Suppressor macrophage treated with lipopolysaccharide for 4 hours (primary cell): Measurements from ENCODE around the gene NUP98.
A peak's percentile ranks its signal among the peaks of the same experiment; 100 is the strongest.
"Not testable (repeated sequence)": the region's sequence is repeated elsewhere in the genome, so short reads cannot be mapped to it uniquely, and the experiment has no call there.

Experiments used
- DNase-seq: peaks from one replicate; pipeline ENCODE4 v3.0.0-alpha.2; 2020

NUP98 gene

DNA sequence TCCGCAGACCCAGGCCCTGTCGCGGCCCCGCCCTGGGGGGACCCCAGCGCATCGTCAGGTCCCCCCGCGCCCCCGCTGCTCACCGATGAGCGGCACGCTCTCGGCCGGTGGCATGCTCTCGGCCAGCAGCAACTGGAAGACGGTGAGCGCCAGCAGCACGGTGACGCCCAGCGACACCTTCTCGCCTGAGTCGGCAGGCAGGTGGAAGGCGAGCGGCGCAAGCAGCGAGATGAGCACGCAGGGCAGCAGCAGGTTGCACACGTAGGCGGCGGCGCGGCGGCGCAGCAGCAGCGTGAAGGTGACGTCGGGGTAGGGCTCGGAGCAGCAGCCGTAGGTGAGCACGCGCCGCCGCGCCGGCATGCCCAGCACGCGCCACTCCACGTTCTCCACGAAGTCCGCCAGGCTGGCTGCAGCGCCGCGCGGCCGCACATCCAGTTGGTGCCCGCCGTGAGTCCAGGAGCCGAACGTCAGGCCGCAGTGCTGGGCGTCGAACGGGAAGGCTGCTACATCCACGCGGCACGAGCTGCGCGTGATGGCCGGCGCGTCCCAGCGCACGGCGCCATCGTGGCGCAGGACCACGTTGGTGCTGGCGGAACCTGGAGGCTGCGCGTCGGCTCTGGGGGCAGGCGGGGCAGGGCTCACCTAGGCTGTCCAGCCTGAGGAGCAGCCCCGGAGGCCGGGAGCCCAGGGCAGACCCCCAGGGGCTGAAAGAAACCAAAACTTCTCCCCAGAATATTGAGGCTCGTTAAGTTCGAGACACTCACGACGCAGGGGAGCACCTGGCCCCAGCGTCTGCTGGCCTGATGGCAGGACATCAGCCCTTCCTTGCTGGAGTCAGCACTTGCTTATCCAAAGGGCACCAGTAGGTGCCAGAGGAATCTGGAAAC is 130.0 kb downstream of the NUP98 start:
- DNase-seq, result no peak

DNA sequence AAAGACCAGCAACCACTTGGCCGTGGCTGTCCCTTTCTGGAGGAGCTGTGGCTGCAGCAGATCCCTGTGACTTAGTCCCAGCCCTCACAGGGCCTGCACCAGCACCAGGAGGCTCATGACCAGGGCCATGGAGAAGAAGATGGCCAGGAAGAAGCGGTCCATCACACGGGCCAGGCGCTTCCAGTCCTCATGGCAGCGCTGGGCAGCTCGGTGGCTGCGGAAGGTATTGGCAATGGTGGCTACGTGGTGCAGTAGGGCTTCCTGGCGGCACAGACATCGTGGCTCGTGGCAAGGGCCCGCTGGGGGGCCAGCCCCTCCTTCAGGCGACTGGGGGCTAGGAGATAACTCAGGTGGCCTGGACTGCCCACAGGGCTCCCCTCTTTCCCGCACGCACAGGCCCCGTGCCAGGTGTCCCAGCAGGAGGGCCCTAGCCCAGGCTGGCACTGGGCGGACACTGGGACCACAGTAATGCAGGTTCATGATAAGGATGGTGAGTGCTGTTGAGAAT is 131.3 kb downstream of the NUP98 start:
- no peak for DNase-seq

DNA sequence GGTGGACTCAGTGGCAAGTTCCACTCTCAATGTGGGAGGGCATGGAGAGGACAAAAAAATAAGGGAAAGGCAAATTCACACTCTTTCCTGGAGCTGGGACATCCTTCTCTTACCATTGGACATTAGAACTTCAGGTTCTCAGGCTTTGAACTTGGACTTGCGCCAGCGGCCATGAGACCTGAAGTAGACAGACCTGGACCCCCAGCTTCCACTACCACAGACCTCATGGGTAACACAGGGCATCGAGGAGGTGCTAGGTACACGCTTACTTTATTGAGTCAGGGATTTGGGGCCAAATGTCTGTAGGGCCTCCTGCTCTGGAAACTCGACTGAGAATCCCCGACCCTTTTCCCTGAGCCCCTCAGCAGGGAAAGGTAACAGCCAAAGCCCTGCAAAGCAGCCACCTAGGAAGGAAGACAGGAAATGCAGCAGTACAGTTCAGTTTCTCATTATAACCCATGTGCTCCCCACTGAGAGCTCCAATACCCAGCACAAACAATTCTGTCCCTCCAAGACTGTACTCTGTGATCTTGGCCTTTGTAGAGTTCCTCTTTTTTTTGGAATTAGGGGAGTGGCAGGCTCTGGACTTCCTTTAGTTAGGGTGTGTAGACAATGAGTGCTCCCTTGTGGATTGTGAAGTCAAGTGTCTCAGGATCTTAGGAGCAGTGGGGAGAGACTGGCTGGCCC is 131.9 kb downstream of the NUP98 start:
- peak; percentile 41 for DNase-seq

DNA sequence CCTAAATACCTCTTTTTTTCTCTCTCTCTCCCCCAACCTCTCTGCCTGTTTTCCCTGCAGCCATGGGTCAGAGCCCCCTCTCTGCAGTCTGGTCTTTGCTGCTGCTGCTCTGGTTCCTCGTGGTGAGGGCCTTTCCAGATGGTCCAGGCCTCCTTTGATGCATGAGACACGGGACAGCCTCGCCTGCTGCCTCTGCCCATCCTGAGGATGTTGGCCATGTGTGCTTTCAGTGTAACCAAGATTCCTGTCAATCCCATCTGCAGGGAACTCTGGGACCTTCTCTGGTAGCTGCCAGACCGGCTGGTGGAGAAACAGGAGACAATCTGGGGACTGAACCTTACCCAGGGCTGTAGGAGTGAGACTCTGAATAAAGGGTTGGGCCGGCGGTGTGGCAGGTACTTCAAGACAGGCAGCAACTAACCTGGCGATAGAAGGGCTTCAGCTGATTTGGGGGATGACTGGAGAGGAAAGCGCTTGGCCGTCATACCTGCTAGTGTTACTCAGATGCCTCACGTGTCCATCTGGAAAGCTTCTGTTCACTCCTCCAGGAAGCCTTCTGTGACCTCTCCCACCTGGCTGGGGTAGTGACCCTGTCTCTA is 133.2 kb downstream of the NUP98 start:
- DNase-seq, result no peak

DNA sequence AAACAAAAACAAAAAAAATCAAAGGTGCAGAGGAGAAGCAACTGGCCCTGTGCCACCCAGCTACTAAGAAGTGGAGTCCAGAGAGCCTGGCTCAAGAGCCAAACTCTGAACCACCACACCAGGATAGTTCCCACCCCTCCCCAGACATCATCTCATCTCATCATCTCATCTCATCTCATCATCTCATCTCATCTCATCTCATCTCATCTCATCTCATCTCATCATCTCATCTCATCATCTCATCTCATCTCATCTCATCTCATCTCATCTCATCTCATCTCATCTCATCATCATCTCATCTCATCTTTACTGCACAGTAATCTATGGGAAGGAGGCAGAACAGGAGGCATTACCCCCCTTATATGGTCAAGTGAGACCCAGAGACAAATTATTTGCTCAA is 134.5 kb downstream of the NUP98 start:
- DNase-seq, result no peak

DNA sequence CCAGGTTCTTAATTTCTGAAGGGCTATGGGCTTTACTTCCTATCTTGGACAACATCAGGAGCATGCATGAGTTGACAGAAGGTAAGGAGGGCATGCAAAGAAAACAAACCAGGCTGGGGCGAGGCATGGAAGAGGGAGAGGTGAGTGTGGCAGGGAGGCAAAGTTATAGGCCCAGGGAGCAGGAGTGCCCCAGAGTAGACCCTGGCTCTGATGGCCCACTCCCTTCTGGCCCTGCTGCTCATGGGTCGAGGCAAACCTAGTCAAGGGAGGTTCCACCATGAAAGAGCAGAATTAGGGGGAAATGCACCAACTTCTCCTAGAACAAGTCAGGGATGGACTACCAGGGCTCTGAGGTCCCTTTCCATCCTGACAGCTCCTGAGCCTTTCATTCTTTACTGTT is 136.4 kb downstream of the NUP98 start:
- no peak for DNase-seq

DNA sequence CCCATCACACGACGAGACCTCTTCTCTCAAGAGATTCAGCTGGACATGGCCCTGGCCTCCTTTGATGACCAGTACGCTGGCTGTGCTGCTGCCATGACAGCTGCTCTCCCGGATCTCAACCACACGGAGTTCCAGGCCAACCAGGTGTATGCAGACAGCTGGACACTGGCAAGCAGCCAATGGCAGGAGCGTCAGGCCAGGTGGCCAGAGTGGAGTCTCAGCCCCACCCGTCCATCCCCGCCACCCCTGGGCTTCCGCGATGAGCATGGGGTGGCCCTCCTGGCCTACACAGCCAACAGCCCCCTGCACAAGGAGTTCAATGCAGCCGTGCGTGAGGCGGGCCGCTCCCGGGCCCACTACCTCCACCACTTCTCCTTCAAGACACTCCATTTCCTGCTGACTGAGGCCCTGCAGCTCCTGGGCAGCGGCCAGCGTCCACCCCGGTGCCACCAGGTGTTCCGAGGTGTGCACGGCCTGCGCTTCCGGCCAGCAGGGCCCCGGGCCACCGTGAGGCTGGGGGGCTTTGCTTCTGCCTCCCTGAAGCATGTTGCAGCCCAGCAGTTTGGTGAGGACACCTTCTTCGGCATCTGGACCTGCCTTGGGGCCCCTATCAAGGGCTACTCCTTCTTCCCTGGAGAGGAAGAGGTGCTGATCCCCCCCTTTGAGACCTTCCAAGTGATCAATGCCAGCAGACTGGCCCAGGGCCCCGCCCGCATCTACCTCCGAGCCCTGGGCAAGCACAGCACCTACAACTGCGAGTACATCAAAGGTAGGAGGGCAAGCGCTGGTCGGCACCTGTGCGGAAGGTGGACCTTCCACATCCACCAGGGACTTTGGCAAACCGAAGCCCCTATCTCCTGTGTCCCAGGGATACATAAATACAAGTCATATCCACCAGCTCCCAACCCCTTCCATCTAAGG is 137.5 kb downstream of the NUP98 start:
- no peak for DNase-seq

DNA sequence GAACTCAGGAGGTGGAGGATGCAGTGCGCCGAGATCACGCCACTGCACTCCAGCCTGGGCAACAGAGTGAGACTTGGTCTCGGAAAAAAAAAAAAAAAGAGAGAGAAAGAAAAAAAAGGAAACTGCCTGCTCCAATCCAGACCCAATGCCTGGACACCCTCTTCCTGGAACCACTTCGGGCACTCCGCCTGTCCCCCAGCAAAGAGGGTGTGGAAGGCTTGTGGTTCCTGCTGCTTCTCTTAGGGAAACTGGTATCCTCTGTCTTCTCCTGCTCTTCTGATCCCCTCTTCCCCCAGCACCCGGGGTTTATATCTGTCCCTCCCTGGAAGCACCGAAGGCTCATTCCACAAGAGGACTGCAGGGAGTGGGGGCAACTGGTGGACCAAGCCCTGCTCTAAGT is 139.1 kb downstream of the NUP98 start:
- no peak for DNase-seq

DNA sequence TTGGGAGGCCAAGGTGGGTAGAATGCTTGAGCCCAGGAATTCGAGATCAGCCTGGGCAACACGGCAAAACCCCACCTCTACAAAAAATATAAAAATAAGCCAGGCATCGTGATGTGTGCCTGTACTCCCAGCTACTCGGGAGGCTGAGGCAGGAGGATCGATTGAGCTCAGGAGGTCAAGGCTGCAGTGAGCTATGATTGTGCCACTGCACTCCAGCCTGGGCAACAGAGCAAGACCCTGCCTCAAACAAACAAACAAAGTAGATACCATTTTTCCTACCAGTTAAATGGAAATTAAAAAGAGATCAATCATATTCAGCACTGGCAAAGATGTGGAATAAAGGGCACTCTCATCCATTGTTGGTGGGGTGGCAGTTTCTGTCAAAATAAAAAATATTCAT is 140.0 kb downstream of the NUP98 start:
- not testable (repeated sequence) for DNase-seq

DNA sequence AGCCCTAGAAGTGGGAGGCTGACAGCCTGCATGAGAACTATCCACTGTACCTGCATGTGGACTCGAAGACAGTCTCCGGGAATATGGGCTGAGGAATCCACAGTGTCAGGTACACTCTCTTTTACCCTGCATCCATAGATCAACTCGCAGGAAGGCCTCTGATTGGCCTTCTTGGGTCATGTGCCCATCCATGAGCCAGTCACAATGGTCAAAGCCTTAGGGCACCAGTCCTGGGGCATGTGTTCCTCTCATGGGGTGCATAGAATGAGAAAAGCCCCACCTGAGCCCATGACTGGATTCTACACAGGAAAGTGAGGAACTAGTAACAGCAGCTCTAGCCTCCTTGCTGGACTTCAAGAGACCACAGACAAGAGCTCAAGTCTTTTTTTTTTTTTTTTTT is 141.8 kb downstream of the NUP98 start:
- no peak for DNase-seq

DNA sequence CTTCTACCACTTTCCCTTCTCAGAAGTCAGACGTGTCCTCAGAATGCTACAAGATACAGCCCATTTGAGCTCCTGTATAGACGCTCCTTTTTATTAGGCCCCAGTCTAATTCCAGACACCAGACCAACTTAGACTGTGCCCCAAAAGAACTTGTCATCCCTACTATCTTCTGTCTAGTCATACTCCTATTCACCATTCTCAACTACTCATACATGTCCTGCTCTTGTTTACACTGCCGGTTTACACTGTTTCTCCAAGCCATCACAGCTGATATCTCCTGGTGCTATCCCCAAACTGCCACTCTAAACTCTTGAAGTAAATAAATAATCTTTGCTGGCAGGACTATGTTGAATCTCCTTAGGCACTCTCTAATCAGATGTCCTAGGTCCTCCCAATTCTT is 144.8 kb downstream of the NUP98 start:
- DNase-seq, result not testable (repeated sequence)

DNA sequence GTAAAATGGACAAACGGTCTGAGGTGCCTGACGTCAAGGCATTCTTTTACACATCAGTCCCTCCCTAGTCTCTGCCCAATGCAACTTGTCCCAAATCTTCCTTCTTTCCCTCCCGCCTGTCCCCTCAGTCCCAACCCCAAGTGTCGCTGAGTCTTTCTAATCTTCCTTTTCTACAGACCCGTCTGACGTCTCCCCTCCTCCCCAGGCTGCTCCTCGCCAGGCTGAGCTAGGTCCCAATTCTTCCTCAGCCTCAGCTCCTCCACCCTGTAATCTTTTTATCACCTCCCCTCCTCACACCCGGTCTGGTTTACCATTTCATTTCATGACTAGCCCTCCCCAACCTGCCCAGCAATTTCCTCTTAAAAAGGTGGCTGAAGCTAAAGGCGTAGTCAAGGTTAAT is 148.0 kb downstream of the NUP98 start:
- not testable (repeated sequence) for DNase-seq

DNA sequence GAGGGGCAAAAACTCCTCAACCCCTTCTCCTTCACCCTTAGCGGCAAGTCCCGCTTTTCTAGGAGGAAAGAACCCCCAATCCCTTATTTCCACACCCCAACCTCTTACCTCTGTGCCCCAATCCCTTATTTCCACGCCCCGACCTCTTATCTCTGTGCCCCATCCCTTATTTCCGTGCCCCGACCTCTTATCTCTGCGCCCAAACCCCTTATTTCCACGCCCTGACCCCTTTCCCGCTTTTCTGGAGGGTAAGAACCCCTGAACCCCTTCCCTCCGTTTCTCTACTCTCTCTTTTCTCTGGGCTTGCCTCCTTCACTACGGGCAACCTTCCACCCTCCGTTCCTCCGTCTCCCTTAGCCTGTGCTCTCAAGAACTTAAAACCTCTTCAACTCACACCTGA is 148.5 kb downstream of the NUP98 start:
- DNase-seq, result not testable (repeated sequence)

DNA sequence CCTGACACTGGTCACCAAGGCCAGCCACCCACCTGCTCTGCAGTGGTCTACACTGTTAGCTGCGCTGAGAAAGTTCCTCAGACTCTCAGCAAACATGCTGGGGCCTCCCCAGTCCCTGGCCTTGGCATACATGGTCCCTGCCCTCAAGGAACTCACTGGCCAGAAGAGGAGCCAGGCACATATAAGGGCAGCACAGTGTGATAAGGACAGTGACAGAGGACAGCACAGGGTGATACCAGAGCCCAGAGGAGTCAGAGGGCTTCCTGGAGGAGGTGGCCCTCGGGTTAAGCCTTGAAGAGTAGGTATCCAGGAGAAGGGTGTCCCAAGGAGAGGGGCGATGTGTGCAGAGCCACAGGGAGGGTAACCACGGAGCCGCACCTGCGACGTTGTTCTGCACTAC is 151.8 kb downstream of the NUP98 start:
- DNase-seq, result no peak

DNA sequence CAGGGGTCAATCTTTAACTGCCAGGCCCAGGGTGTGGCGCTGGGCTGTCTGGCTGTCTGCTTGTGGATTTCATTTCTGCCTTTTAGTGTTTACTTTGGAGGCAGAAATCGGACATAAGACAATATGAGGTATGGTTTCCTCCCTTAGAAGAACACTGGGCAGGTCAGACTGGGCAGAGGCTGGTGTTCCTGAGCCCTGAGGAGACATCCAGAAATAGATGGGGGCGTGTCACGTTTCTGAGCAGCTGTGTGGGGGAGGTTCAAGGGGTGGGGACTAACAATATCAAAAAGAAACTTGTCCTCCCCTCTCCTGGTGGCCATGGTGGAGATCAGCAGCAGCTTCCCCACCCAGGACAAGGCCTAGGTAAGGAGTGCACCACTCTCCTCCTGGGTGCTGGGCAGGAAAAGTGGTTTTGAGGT is 152.5 kb downstream of the NUP98 start, which contains the start of gene ART1:
Gene ART1 (plus strand): TSS at position 312 of the 419 bp plus-strand sequence. CDS start 14,086 bp downstream, outside the sequence.
- DNase-seq, result no peak

DNA sequence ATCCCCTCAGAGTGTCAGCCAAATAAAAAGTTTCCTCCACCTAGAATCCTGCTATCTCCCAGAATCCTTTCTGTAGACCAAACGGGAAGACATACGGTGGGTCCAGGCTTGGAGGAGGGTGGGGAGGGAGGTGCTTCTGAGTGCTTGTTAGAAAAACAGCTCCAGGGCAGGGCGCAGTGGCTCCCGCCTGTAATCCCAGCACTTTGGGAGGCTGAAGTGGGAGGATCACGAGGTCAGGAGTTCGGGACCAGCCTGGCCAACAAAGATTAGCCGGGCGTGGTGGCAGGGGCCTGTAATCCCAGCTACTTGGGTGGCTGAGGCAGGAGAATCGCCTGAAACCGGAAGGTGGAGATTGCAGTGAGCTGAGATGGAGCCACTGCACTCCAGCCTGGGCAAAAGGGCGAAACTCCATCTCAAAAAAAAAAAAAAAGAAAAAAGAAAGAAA is 154.2 kb downstream of the NUP98 start:
- not testable (repeated sequence) for DNase-seq

DNA sequence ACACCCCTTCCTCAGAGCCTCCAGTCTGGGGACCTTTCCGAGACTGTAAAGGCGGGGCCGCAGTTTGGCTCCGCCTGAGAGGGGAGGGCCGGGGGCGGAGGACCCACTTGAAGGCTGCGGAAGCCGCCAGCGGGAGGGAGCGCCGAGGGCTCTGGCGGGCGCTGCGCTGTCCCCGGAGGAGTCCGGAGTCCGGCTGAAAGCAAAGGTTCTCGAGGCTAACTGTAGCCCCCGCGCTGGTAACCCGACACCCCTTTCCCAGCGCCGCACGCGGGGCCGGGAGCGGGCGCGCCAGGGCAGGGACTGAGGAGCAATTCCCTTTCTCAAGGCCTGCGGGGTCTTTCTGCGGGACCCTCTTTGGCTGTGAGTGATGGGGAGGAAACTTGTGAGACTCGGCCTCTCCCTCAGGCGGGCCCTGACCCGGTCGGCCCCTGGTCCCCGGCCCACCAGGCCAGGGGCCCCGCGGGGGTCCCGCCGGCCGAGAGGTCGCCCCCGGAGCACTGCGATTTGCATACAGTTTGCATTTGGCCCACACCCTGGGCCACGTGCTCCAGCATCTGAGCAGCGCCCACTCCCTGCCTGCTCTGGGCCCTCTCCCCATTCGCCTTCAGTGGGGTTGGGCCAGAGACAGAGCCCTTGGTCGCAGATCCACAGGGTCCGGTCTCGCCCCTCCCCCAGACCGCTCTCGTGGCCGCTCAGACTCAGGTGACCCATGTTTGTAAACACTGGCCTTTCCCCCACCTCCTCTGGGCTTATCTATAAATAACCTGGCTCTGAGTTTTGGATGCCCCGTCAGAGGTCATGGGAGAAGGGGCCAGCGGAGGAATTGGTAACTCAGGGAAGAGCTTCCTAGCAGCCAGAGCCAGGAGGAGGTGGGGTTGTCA is 155.0 kb downstream of the NUP98 start:
- peak; percentile 70 for DNase-seq

DNA sequence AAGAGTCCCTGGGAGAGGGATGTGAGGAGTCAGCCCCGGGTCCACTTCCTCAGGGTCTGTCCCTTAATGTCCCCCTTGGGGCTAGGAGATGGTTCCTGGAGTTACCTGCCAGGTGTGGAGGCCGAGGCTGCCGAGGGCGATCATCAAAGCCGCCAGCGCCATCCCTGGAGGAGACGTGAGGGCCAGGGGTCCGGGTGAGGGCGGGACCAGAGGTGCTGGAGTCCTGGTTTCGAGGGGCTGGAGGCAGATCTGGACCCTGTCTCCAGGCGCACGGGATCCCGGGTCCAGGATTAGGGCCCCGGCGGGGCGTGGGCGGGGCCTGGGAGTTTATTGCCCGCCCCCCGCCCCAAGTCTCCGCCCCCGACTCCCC is 155.7 kb downstream of the NUP98 start, which contains the start of gene ART5:
Gene ART5 (minus strand): TSS at position 292 of the 370 bp plus-strand sequence. CDS start 130 bp downstream, at position 162.
- DNase-seq, result no peak

DNA sequence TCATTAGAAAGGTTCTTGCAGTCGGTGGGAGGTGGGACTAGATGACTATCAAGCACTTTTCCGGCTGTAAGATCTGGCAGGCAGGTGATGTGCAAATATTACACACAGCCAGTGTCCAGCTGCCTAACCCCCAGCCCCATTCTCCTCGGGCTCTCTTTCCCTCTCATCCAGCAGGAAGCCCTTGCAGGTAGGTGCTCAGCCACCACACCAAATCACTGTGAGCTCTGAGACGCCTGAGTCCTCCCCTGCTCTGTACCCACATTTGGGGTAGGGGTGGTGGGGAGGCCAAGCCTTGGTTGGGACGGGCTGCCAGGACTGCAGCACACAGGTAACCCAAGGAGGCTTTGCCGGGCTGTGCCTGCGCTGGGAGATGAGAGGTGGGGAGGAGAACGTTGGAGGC is 156.2 kb downstream of the NUP98 start:
- DNase-seq, result no peak

DNA sequence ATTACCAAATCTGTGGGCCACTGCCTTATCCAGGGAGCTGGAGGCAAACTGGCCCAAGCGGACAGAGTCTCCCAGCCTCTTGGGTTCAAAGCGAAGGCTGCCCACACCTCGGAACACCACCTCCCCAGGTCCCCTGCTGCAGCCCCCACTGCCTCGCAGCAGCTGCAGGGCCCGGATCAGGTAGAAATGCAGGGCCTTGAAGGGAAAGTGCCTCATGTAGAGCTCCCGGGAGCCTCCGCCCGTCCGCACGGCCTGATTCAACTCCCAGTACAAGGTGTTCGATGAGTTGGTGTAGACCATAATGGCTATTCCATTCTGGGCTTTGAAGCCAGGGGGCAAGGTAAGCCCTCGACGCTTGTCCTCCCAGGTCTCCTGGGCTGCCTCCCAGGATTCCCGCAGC is 157.5 kb downstream of the NUP98 start:
- no peak for DNase-seq

DNA sequence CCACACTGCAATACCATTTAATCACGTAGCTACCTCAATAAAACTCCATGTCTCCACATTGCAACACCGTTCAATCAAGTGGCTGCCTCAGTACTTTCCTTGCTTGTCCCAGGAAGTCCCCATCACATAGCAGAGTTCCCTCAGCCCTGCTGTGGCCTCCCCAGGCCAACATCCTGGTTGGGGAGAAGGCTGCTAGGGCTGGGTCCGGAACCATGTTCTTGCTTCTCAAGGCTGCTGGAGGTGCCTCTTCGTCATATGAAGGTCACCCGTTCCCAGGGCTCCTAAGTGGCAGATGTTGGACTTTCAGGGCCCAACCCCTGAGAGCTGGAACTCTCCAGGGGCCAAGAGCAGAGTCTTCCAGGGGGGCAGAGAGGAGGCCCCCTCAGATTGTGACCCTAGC is 158.8 kb downstream of the NUP98 start:
- no peak for DNase-seq
